HAP-1 (cell line): ENCODE measurements around the gene POLA2.
"Not testable (repeated sequence)": the region's sequence is repeated elsewhere in the genome, so short reads cannot be mapped to it uniquely, and the experiment has no call there.

Experiments used
- DNase-seq, 2 experiments: peaks; one replicate each; pipeline ENCODE4 v3.0.0-alpha.2; 2016 to 2020; ENCODE audit warnings: low spot score in 2 of 2
- H3K27me3 ChIP-seq: fragments of 250-450 bp; sonication (Bioruptor Pico); 2 replicates; pipeline ENCODE4 v1.5.1; 2020; ENCODE audit warnings: low read depth, mild to moderate bottlenecking, moderate library complexity
- H3K36me3 ChIP-seq: fragments of 250-450 bp; sonication (Bioruptor Pico); replicated peaks from 2 replicates; pipeline ENCODE4 v1.5.1; 2020; ENCODE audit warnings: mild to moderate bottlenecking
- H3K4me1 ChIP-seq: fragments of 250-450 bp; sonication (Bioruptor Pico); 2 replicates; pipeline ENCODE4 v1.5.1; 2020; ENCODE audit warnings: mild to moderate bottlenecking
- H3K4me3 ChIP-seq: fragments of 250-450 bp; sonication (Bioruptor Pico); 2 replicates; pipeline ENCODE4 v1.5.1; 2020; ENCODE audit warnings: mild to moderate bottlenecking, moderate library complexity
- H3K9me3 ChIP-seq: fragments of 250-450 bp; sonication (Bioruptor Pico); 2 replicates; pipeline ENCODE4 v1.5.1; 2020; ENCODE audit warnings: mild to moderate bottlenecking, moderate library complexity
- in situ Hi-C: fragments of 300-500 bp; cut with MboI; formaldehyde crosslinking; loops from 3 replicates; pipeline ENCODE4 v1.14.3; 2020; ENCODE audit warnings: low sequenced_read_pairs, inconsistent platforms, mixed read lengths

POLA2 gene

DNA sequence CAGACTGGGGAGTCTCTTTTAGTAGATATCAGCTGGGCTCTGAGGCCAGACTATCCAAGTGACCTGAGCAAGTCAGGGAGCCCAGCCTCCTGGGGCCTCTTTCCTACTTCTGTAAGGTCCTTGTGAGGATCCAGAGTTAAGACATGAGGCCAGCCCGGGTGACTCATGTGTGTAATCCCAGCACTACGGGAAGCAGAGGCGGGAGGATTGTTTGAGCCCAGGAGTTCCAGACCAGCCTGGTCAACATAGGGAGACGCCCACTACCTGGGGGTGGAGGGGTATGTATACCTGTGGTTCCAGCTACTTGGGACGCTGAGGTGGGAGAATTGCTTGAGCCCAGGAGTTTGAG, 36.9 kb upstream of the POLA2 start:
- peak overlapping the region; percentile 30; the same call in 1 of the 2 replicates for H3K4me3 ChIP-seq
- no peaks in the 10 kb centered on the region for H3K9me3 ChIP-seq
- peaks cover 13% of the 10 kb centered on the region for H3K4me1 ChIP-seq
- H3K36me3 ChIP-seq: no peaks in the 10 kb centered on the region
- H3K27me3 ChIP-seq: no peaks in the 10 kb centered on the region
- peak in 1 of 2 experiments; percentile 37 for DNase-seq
- in situ Hi-C loops: no loop called here

DNA sequence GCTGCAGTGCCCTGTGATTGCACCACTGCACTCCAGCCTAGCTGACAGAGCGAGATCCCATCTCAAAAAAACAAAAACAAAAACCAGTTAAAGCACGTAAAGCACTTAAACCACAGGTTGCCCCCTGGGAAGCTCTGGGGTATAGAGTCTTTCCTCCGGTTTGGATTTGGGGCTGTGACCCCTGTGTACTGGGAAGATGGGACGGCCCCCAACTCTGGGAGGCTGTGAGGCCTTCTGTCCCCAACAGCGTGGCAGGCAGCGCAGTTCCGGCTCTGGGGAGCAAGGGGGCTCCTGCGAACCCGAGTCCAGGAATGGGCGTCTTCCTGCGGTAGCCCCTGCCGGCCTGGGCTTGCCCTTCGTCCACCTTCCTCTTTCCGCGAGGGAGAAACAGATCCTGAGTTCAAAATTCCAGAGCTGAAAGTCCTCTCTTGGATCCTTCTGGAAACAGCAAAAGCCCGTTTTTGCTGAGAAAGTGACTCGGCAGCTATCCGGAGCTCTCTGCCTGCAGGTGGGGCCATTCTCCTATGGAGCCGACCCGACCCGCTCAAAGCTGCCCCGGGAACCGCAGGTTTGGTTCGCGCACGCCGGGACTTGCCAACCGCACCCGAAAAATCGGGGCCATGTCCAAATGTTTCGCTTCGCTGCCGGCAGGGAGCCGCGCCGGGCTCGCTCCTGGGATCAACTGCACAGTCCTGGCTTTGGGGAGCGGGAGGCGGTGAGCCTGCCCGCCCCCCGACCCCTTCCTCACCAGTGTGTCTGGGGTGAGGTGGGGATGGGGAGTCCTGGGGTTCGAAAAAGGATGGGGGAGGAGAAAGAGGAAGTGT, 36.3 kb upstream of the POLA2 start:
- Histone ChIP-seq H3K4me3 (peak overlapping the region; percentile 30), H3K36me3 (no peaks in the 10 kb centered on the region), H3K27me3 (no peaks in the 10 kb centered on the region), H3K4me1 (peaks cover 13% of the 10 kb centered on the region), H3K9me3 (0 out of 2 replicates have a peak, but pooled peaks cover 2% of the 10 kb centered on the region)
- in situ Hi-C loops: no loop called here
- DNase-seq: peak; percentile 15 to 72

DNA sequence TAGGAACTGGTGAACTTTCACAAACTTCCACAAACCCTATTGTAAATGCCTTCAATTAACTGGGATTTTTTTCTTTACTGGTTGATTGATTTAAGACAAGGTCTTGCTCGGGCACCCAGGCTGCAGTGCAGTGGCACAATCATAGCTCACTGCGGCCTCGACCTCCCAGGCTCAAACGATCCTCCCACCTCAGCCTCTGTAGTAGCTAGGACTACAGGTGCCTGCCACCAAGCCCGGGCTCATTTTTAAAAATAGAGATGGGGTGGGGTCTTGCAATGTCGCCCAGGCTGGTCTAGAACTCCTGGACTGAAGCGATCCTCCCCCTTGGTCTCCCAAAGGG, 35.7 kb upstream of the POLA2 start:
- Histone ChIP-seq H3K36me3 (no peaks in the 10 kb centered on the region), H3K9me3 (0 out of 2 replicates have a peak, but pooled peaks cover 2% of the 10 kb centered on the region), H3K27me3 (no peaks in the 10 kb centered on the region), H3K4me3 (peak overlapping the region; percentile 30), H3K4me1 (peaks cover 13% of the 10 kb centered on the region)
- DNase-seq: no peak
- in situ Hi-C loops: no loop called here

- Histone ChIP-seq H3K4me1 (peaks cover 13% of the 10 kb centered on the region), H3K36me3 (no peaks in the 10 kb centered on the region), H3K9me3 (0 out of 2 replicates have a peak, but pooled peaks cover 2% of the 10 kb centered on the region), H3K27me3 (no peaks in the 10 kb centered on the region), H3K4me3 (no peak overlapping the region)
- DNase-seq: no peak
- in situ Hi-C loops: no loop called here
Observed at GRCh38 chr11:65227879-65228278, 33.9 kb upstream of the POLA2 start.

DNA sequence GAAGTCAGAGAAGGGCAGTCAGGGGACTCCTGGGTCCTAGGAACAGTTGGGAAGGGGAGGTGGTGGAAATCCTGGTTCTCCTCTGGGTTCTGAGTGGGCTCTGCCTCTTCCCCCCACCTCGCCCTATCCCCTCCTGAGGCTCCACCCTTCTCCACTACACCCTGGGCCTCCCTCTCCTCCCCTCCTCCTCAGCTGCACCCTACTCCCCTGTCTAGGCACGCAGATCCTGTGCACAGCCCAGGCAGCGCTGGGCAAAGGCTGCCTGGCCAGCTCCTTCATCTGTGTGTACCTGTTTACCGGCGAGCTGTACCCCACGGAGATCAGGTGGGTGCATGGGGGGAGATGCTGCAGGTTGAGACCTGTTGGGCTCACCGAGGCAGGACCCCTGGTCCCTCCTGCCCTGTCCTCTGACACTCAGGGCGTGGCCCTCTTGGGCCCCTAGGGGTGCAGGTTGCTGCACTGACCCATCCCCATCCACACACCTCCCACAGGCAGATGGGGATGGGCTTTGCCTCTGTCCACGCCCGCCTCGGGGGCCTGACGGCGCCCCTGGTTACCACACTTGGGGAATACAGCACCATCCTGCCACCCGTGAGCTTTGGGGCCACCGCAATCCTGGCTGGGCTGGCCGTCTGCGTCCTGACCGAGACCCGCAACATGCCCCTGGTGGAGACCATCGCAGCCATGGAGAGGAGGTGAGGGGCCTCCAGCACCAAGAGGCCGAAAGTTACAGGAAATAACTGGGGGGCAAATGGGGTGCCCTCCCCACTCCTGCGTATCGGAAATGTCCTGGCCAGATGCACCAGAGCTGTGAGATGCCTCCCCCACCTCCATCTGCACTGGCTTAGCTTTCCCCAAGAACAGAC, 25.3 kb upstream of the POLA2 start:
- Histone ChIP-seq H3K4me1 (no peaks in the 10 kb centered on the region), H3K27me3 (no peaks in the 10 kb centered on the region), H3K36me3 (no peaks in the 10 kb centered on the region), H3K9me3 (no peaks in the 10 kb centered on the region), H3K4me3 (no peak overlapping the region)
- in situ Hi-C loops: no loop called here
- DNase-seq: no peak

DNA sequence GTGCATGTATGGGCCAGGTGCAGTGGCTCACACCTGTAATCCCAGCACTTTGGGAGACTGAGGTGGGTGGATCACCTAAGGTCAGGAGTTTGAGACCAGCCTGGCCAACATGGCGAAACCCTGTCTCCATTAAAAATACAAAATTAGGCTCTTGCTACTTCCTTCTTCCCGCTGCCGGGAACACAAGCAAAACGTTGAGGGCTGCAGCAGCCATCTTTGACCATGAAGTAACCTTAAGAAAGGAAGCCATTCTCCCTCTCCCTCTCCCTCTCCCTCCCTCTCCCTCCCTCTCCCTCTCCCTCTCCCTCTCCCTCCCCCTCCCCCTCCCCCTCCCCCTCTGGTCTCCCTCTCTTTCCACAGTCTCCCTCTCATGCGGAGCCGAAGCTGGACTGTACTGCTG, 23.5 kb upstream of the POLA2 start:
- H3K9me3 ChIP-seq, H3K4me3 ChIP-seq, DNase-seq, in situ Hi-C loops, H3K36me3 ChIP-seq, H3K27me3 ChIP-seq, H3K4me1 ChIP-seq: not testable (repeated sequence)

DNA sequence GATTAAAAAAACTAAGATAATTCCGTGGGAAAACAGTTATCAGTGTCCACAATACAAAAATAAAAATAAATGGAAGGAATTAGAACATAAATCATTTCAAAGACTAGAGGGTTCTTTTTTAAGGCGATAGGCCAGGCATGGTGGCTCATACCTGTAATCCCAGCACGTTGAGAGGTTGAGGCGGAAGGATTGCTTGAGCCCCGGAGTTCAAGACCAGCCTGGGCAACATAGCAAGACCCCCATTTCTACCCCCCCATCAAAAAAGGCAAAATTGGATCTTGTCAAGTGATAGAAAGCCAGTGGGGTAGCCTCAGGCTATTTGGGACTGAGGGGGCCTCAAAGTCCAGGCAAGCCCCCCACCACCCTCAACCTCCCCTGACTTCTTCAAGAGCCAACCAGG, 20.6 kb upstream of the POLA2 start:
- H3K36me3 ChIP-seq: no peaks in the 10 kb centered on the region
- no peaks in the 10 kb centered on the region for H3K4me1 ChIP-seq
- H3K4me3 ChIP-seq: no peak overlapping the region
- no peaks in the 10 kb centered on the region for H3K27me3 ChIP-seq
- peaks cover 2% of the 10 kb centered on the region for H3K9me3 ChIP-seq
- in situ Hi-C loops: no loop called here
- no peak for DNase-seq

GRCh38 chr11:65241692-65242091, 20.1 kb upstream of the POLA2 start:
- in situ Hi-C loops: no loop called here

DNA sequence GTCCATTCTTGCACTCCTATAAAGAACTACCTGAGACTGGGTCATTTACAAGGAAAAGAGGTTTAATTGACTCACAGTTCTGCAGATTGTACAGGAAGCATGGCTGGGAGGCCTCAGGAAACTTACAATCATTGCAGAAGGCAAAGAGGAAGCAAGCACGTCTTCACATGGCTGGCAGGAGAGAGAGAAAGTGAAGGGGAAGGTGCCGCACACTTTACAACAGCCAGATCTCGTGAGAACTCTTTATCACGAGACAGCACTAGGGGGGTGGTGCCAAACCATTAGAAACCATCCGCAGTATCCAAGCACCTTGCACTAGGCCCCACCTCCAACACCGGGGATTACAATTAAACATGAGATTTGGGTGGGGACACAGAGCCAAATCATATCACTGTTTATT, 19.4 kb upstream of the POLA2 start:
- Histone ChIP-seq H3K9me3 (peaks cover 2% of the 10 kb centered on the region), H3K27me3 (no peaks in the 10 kb centered on the region), H3K4me1 (no peaks in the 10 kb centered on the region), H3K36me3 (no peaks in the 10 kb centered on the region), H3K4me3 (no peak overlapping the region)
- no peak for DNase-seq
- in situ Hi-C loops: no loop called here

More at GRCh38 chr11:65241692-65242091, 20.1 kb upstream of the POLA2 start:
- no peaks in the 10 kb centered on the region for H3K27me3 ChIP-seq
- no peak overlapping the region for H3K4me3 ChIP-seq
- no peaks in the 10 kb centered on the region for H3K4me1 ChIP-seq
- H3K9me3 ChIP-seq: peaks cover 2% of the 10 kb centered on the region
- H3K36me3 ChIP-seq: no peaks in the 10 kb centered on the region
- no peak for DNase-seq

DNA sequence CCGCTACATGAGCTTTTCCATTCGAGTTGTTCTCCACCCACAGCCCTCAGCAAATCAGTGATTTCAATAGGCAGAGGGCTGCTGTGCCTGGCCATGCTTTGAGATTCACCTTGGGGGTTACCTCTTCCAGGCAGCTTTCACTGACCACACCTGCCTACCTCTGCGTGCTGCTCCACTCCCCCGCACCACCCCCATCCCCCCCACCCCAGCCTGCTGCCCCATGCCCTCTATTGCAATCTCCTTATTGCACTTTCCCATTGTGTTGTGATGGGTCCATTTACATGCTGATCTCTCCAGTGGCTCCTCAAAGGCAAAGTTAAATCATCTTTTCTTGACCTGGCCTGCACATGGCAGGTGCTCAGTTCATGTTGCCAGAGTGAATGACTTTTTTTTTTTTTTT, 18.0 kb upstream of the POLA2 start:
- Histone ChIP-seq H3K36me3 (no peaks in the 10 kb centered on the region), H3K4me3 (no peak overlapping the region), H3K4me1 (no peaks in the 10 kb centered on the region), H3K27me3 (no peaks in the 10 kb centered on the region), H3K9me3 (peaks cover 2% of the 10 kb centered on the region)
- in situ Hi-C loops: no loop called here
- DNase-seq: no peak

DNA sequence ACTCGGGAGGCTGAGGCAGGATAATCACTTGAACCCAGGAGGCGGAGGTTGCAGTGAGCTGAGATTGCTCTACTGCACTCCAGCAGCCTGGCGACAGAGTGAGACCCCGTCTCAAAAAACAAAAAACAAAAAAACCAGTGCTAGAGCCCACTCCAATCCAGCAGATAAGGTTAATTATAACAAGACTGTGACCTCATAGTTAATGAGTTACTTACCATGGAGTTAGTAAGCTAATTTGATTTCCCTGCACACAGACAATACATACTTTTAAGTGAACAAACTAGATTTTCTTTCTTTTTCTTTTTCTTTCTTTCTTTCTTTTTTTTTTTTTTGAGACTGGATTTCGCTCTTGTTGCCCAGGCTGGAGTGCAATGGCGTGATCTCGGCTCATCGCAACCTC, 16.7 kb upstream of the POLA2 start:
- in situ Hi-C loops, H3K36me3 ChIP-seq, H3K27me3 ChIP-seq, H3K4me3 ChIP-seq, H3K4me1 ChIP-seq, DNase-seq, H3K9me3 ChIP-seq: not testable (repeated sequence)

GRCh38 chr11:65246506-65246905, 15.3 kb upstream of the POLA2 start:
- in situ Hi-C loops: no loop called here
- H3K27me3 ChIP-seq: no peaks in the 10 kb centered on the region
- no peak overlapping the region for H3K4me3 ChIP-seq
- no peak for DNase-seq
- no peaks in the 10 kb centered on the region for H3K4me1 ChIP-seq
- H3K36me3 ChIP-seq: no peaks in the 10 kb centered on the region
- H3K9me3 ChIP-seq: peaks cover 2% of the 10 kb centered on the region

- H3K4me3 ChIP-seq, in situ Hi-C loops, H3K36me3 ChIP-seq, H3K27me3 ChIP-seq, H3K4me1 ChIP-seq, DNase-seq, H3K9me3 ChIP-seq: not testable (repeated sequence)
Observed at GRCh38 chr11:65248184-65248710, 13.5 kb upstream of the POLA2 start.

DNA sequence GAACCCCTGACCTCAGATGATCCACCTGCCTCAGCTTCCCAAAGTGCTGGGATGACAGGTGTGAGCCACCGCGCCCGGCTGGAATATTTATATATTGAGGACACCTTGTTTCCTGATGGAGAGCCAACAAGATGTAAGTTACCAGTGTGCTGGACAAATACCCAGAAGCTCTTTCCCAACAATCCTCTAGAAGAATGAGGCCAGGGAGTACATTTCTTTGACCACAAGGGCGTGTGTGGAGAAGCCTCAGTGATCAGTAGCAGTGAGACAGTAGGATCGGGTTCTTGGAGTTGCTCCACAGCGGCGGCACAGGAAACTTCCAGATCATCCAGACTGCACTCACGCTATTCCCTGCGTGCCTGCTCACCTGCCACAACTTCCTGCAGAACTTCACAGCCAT, 10.3 kb upstream of the POLA2 start:
- H3K4me1 ChIP-seq: no peaks in the 10 kb centered on the region
- no peaks in the 10 kb centered on the region for H3K36me3 ChIP-seq
- H3K9me3 ChIP-seq: no peaks in the 10 kb centered on the region
- no peak overlapping the region for H3K4me3 ChIP-seq
- in situ Hi-C loops: no loop called here
- no peaks in the 10 kb centered on the region for H3K27me3 ChIP-seq
- DNase-seq: no peak
